H1 (cell line): ENCODE results near the gene RFX2. TPM values are rescaled to one million over a fixed set of nuclear protein-coding genes. Genes with fewer than 3 reads are reported as not detected.

Experiments
- CTCF ChIA-PET: fragments of 300-600 bp; sonication (Branson Sonifier 250); formaldehyde crosslinking; loops from one replicate; lab custom pipeline; 2021; ENCODE audit not compliant: partially characterized antibody; lab: Charles Lee
- POLR2A ChIA-PET: fragments of 300-600 bp; sonication (Branson Sonifier 250); formaldehyde crosslinking; loops from one replicate; lab custom pipeline; 2021; ENCODE audit warnings: inconsistent platforms; ENCODE audit not compliant: partially characterized antibody; lab: Charles Lee
- DNase-seq, 2 experiments: peaks; one replicate each; pipeline versions ENCODE4 v3.0.0 to v3.0.0-alpha.2; 2010 to 2022; ENCODE audit warnings: low spot score in 2 of 2, low read depth in 1 of 2, mixed read lengths in 1 of 2
- FAIRE-seq: peaks from 2 replicates; lab custom pipeline; 2011; peaks lifted over from hg19 to GRCh38; lab: Jason Lieb, UNC
- H2AFZ ChIP-seq: 2 replicates; pipeline ENCODE4 v1.8.1; 2012; ENCODE audit warnings: low read length, inconsistent platforms
- H2AK5ac ChIP-seq: 2 replicates; pipeline ENCODE4 v1.6.1; 2013; ENCODE audit warnings: low read depth, low read length
- H2BK120ac ChIP-seq: replicated peaks from 2 replicates; pipeline ENCODE3; 2013; ENCODE audit warnings: low read depth, low read length, inconsistent platforms
- H2BK12ac ChIP-seq: 2 replicates; pipeline ENCODE4 v1.6.1; 2013; ENCODE audit warnings: low read depth, low read length
- H2BK15ac ChIP-seq: 2 replicates; pipeline ENCODE4 v1.6.1; 2013; ENCODE audit warnings: low read length
- H2BK20ac ChIP-seq: 2 replicates; pipeline ENCODE4 v1.6.1; 2013; ENCODE audit warnings: low read length
- H2BK5ac ChIP-seq: 2 replicates; pipeline ENCODE4 v1.6.1; 2013; ENCODE audit warnings: low read depth, low read length
- H3K14ac ChIP-seq: 2 replicates; pipeline ENCODE4 v1.6.1; 2013; ENCODE audit warnings: inconsistent platforms; ENCODE audit not compliant: insufficient read length
- H3K18ac ChIP-seq: 2 replicates; pipeline ENCODE4 v1.6.1; 2013; ENCODE audit warnings: low read length; ENCODE audit errors: extremely low read depth
- H3K23ac ChIP-seq: 2 replicates; pipeline ENCODE4 v1.6.1; 2013; ENCODE audit warnings: inconsistent platforms; ENCODE audit not compliant: insufficient read length
- H3K23me2 ChIP-seq: 2 replicates; pipeline ENCODE4 v1.6.1; 2013; ENCODE audit warnings: low read depth, low read length
- H3K27ac ChIP-seq: 2 replicates; pipeline ENCODE4 v1.6.1; 2011; ENCODE audit warnings: low read depth, low read length, inconsistent platforms
- H3K27me3 ChIP-seq, 4 experiments: replicated peaks in 1 of 4; 1 replicate in 1 of 4; 2 replicates in 3 of 4; pipeline versions ENCODE4 v1.6.1 to v1.8.1; 2011 to 2013; ENCODE audit warnings: low read length in 3 of 4, mild to moderate bottlenecking in 3 of 4, inconsistent platforms in 2 of 4, mixed read lengths in 2 of 4, moderate library complexity in 1 of 4; ENCODE audit not compliant: control insufficient read depth in 3 of 4, insufficient read depth in 3 of 4; ENCODE audit errors: extremely low read depth in 1 of 4
- H3K36me3 ChIP-seq, 4 experiments: 2 replicates each; pipeline versions ENCODE4 v1.6.1 to v1.8.1; 2011 to 2013; ENCODE audit warnings: mild to moderate bottlenecking in 4 of 4, low read length in 3 of 4, moderate library complexity in 2 of 4, control low read depth in 1 of 4, inconsistent platforms in 1 of 4; ENCODE audit not compliant: insufficient read depth in 4 of 4, control insufficient read depth in 2 of 4
- H3K4ac ChIP-seq: replicated peaks from 2 replicates; pipeline ENCODE3; 2013; ENCODE audit warnings: low read length, low read depth, mixed read lengths, inconsistent platforms; ENCODE audit not compliant: insufficient read length
- H3K4me1 ChIP-seq, 4 experiments: replicated peaks in 1 of 4; 1 replicate in 1 of 4; 2 replicates in 3 of 4; pipeline versions ENCODE4 v1.6.1 to v1.8.1; 2011 to 2013; ENCODE audit warnings: low read length in 3 of 4, inconsistent platforms in 2 of 4, mixed read lengths in 1 of 4; ENCODE audit not compliant: insufficient read depth in 4 of 4, control insufficient read depth in 3 of 4
- H3K4me2 ChIP-seq, 2 experiments: 2 replicates each; pipeline versions ENCODE4 v1.6.1 to v1.8.1; 2011 to 2013; ENCODE audit warnings: low read depth in 2 of 2, low read length in 2 of 2, control low read depth in 1 of 2, inconsistent platforms in 1 of 2, mild to moderate bottlenecking in 1 of 2; ENCODE audit not compliant: insufficient read depth in 1 of 2
- H3K4me3 ChIP-seq, 4 experiments: fragments of 200-600, 300-600 bp in 1 of 4; sonication (generic), shearing (Covaris generic), sonication (Bioruptor Twin) in 1 of 4; 2 replicates each; pipeline versions ENCODE4 v1.5.1 to v1.8.1; 2011 to 2016; ENCODE audit warnings: low read length in 4 of 4, low read depth in 3 of 4, control low read depth in 2 of 4, inconsistent platforms in 2 of 4, mild to moderate bottlenecking in 2 of 4, mixed read lengths in 1 of 4, moderate library complexity in 1 of 4; ENCODE audit not compliant: insufficient read depth in 2 of 4; ENCODE audit errors: extremely low read depth in 1 of 4
- H3K56ac ChIP-seq: replicated peaks from 2 replicates; pipeline ENCODE3; 2013; ENCODE audit warnings: low read depth, mild to moderate bottlenecking, mixed read lengths, low read length, inconsistent platforms; ENCODE audit not compliant: insufficient read length
- H3K79me1 ChIP-seq: 2 replicates; pipeline ENCODE4 v1.6.1; 2013; ENCODE audit warnings: low read depth, low read length, control low read depth
- H3K79me2 ChIP-seq, 2 experiments: 2 replicates each; pipeline versions ENCODE4 v1.6.1 to v1.8.1; 2012 to 2013; ENCODE audit warnings: low read length in 2 of 2, mild to moderate bottlenecking in 2 of 2, inconsistent platforms in 1 of 2; ENCODE audit not compliant: insufficient read depth in 2 of 2, control insufficient read depth in 1 of 2
- H3K9ac ChIP-seq, 4 experiments: replicated peaks in 1 of 4; 1 replicate in 1 of 4; 2 replicates in 3 of 4; pipeline versions ENCODE4 v1.6.1 to v1.8.1; 2011 to 2013; ENCODE audit warnings: low read depth in 3 of 4, low read length in 3 of 4, control low read depth in 2 of 4, mild to moderate bottlenecking in 2 of 4, moderate library complexity in 2 of 4, inconsistent platforms in 1 of 4; ENCODE audit errors: extremely low read depth in 1 of 4
- H3K9me3 ChIP-seq, 2 experiments: 2 replicates each; pipeline versions ENCODE4 v1.6.1 to v1.8.1; 2012 to 2013; ENCODE audit warnings: mild to moderate bottlenecking in 2 of 2, moderate library complexity in 2 of 2, control low read depth in 1 of 2, inconsistent platforms in 1 of 2, low read depth in 1 of 2, low read length in 1 of 2, mixed read lengths in 1 of 2; ENCODE audit not compliant: insufficient read depth in 2 of 2
- H4K20me1 ChIP-seq, 2 experiments: replicated peaks in 1 of 2; 2 replicates each; pipeline versions ENCODE3 to v1.8.1; 2011 to 2013; ENCODE audit warnings: inconsistent platforms in 2 of 2, low read length in 2 of 2, mild to moderate bottlenecking in 1 of 2; ENCODE audit not compliant: insufficient read depth in 2 of 2, control insufficient read depth in 1 of 2
- H4K5ac ChIP-seq: 2 replicates; pipeline ENCODE4 v1.6.1; 2013; ENCODE audit warnings: low read length, low read depth, mixed read lengths, inconsistent platforms; ENCODE audit not compliant: insufficient read length
- H4K8ac ChIP-seq: 2 replicates; pipeline ENCODE4 v1.8.0; 2013; ENCODE audit warnings: mild to moderate bottlenecking, moderate library complexity, low read length, inconsistent platforms; ENCODE audit not compliant: insufficient read depth; ENCODE audit errors: extremely low read depth
- H4K91ac ChIP-seq: replicated peaks from 2 replicates; pipeline ENCODE3; 2013; ENCODE audit warnings: low read length, mixed read lengths, inconsistent platforms; ENCODE audit not compliant: insufficient read length
- BACH1 ChIP-seq: IDR thresholded peaks from 2 replicates; pipeline ENCODE4 v1.6.1; 2012; ENCODE audit warnings: low read length, improper control_type of control experiment
- CBX8 ChIP-seq: fragments of 300-800, 300-1000 bp; sonication (generic); IDR thresholded peaks from 2 replicates; pipeline ENCODE4 v1.7.1; 2016; ENCODE audit warnings: low read depth, low read length, borderline replicate concordance
- CHD1 ChIP-seq: IDR thresholded peaks from 2 replicates; pipeline ENCODE4 v1.6.1; 2012; ENCODE audit warnings: low read depth, low read length, improper control_type of control experiment
- CREB1 ChIP-seq: IDR thresholded peaks from 2 replicates; pipeline ENCODE4 v1.6.1; 2012; ENCODE audit warnings: inconsistent platforms
- GTF2F1 ChIP-seq: IDR thresholded peaks from 2 replicates; pipeline ENCODE4 v1.6.1; 2012; ENCODE audit warnings: low read depth, low read length, improper control_type of control experiment, borderline replicate concordance
- MAFK ChIP-seq: IDR thresholded peaks from 2 replicates; pipeline ENCODE4 v1.6.1; 2012; ENCODE audit warnings: low read depth, mild to moderate bottlenecking, improper control_type of control experiment, low read length
- RAD21 ChIP-seq, 2 experiments: IDR thresholded peaks in 1 of 2; conservative IDR thresholded peaks in 1 of 2; 2 replicates each; pipeline ENCODE4 v1.6.1; 2011; ENCODE audit warnings: low read depth in 2 of 2, low read length in 2 of 2, improper control_type of control experiment in 1 of 2, inconsistent platforms in 1 of 2, mild to moderate bottlenecking in 1 of 2, moderate library complexity in 1 of 2
- SP2 ChIP-seq: IDR thresholded peaks from 2 replicates; pipeline ENCODE4 v1.6.1; 2012; ENCODE audit warnings: mild to moderate bottlenecking, low read length, inconsistent platforms
- SUZ12 ChIP-seq: fragments of 200-600 bp; sonication (generic); IDR thresholded peaks from 2 replicates; pipeline ENCODE4 v1.6.1; 2012; ENCODE audit warnings: mild to moderate bottlenecking, inconsistent platforms, low read length, moderate library complexity, mixed read lengths
- TAF1 ChIP-seq: IDR thresholded peaks from 2 replicates; pipeline ENCODE4 v1.6.1; 2011; ENCODE audit warnings: mild to moderate bottlenecking, low read depth, low read length
- TBP ChIP-seq: IDR thresholded peaks from 2 replicates; pipeline ENCODE4 v1.6.1; 2011; ENCODE audit warnings: low read depth, low read length, improper control_type of control experiment
- TEAD4 ChIP-seq: IDR thresholded peaks from 2 replicates; pipeline ENCODE4 v1.6.1; 2012; ENCODE audit warnings: low read depth, low read length, inconsistent platforms, mixed read lengths
- YY1 ChIP-seq: IDR thresholded peaks from 2 replicates; pipeline ENCODE4 v1.6.1; 2011; ENCODE audit warnings: low read depth, mild to moderate bottlenecking, low read length
- ZNF274 ChIP-seq: IDR thresholded peaks from 2 replicates; pipeline ENCODE4 v1.7.0; 2012; ENCODE audit warnings: low read length, borderline replicate concordance; ENCODE audit errors: extremely low read depth
- WGBS, 2 experiments: shearing (Covaris generic) in 1 of 2; methylation state at CpG; one replicate each; pipeline versions ENCODE4 v1.1.6 to v1.1.7; 2013 to 2015; ENCODE audit warnings: low lambda C conversion rate in 2 of 2, mixed read lengths in 2 of 2, inconsistent platforms in 1 of 2, low coverage in 1 of 2, missing lambda C conversion rate in 1 of 2; ENCODE audit not compliant: insufficient replicate concordance in 2 of 2, insufficient coverage in 1 of 2, insufficient read length in 1 of 2; ENCODE audit errors: extremely low coverage in 1 of 2, missing lambda C conversion rate in 1 of 2; 5-methylcytosine and 5-hydroxymethylcytosine counted together
- polyA plus RNA-seq, 7 experiments: library from polyadenylated mRNA; depleted of rRNA in 3 of 7; stranded (reverse) in 5 of 7; unstranded in 2 of 7; fragments of >200 nt in 5 of 7; fragments of 200-250 nt in 2 of 7; gene quantifications; 1 replicate in 5 of 7; 2 replicates in 1 of 7; 4 replicates in 1 of 7; pipeline versions ENCODE4 v1.2.1 to v1.2.3, GENCODE V29; 2011 to 2013; ENCODE audit warnings: missing spikeins in 2 of 7, mixed read lengths in 2 of 7
- total RNA-seq: library from RNA; stranded (reverse); fragmentation: NEBNext Ultra II Directional; extraction: Animal tissue kit (Norgen Biotek cat#: 25700); gene quantifications from 2 replicates; pipeline ENCODE4 v1.2.1, GENCODE V29; 2021

The RFX2 gene
- total and polyA plus RNA-seq, 2 of the 8 experiments (the other 6 are each of a cell fraction or from before 2014, with no cell fraction given) = 4.8 to 5.3 TPM

DNA sequence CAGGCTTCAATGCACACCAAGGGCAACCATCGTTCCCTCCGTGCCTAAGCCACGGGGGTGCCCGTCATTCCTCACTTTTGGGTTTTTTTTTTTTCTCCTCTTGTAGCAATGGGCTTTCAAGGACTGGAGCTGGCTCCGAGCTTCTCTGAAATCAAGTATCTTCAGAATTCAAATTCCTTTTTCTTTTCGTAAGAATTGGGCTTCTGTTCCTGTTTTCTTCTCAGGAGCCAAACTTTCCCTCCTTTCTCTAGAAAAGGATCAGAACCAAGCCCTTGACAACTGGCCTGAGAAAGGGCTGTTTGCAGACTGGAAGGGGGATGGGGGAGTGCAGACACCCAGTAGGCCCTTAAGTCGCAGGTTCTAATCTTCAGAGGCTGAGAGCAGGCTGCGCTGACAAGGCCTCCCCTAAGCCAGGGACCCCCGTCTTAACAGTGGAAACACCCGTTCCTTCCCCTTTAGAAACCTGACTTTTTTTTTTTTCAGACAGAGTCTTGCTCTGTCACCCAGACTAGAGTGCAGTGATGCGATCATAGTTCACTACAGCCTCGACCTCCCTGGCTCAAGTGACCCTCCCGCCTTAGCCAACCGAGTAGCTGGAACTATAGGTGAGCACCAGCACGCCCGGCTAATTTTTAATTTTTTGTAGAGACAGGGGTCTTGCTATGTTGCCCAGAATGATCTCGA lies 51.6 kb downstream of the RFX2 start:
- H4K8ac ChIP-seq = no peak overlapping the region
- no peak overlapping the region for H3K9ac ChIP-seq
- H3K23ac ChIP-seq = no peak overlapping the region
- CTCF ChIA-PET = no interaction called here
- H3K27me3 ChIP-seq = 0 out of 7 replicates have a peak, but pooled peaks cover 0 to 2% (median 0%) of the 10 kb centered on the region in 4 experiments
- no peak overlapping the region for H4K5ac ChIP-seq
- H3K4me2 ChIP-seq = no peak overlapping the region
- POLR2A ChIA-PET = no interaction called here
- H3K79me1 ChIP-seq = no peaks in the 10 kb centered on the region
- no peak overlapping the region for H3K27ac ChIP-seq
- no peak overlapping the region; the same call in 1 of the 2 replicates for H2BK12ac ChIP-seq
- H3K4me1 ChIP-seq = peaks cover 0 to 3% (median 0%) of the 10 kb centered on the region in 4 experiments; a peak in 1 of 7 replicates
- H2BK20ac ChIP-seq = no peak overlapping the region
- H3K4ac ChIP-seq = no peak overlapping the region
- DNase-seq (no peak), FAIRE-seq (no peak)
- H3K79me2 ChIP-seq = no peaks in the 10 kb centered on the region
- no peaks in the 10 kb centered on the region for H3K36me3 ChIP-seq
- no peak overlapping the region for H2BK5ac ChIP-seq
- no peak overlapping the region for H3K18ac ChIP-seq
- H2BK120ac ChIP-seq = no peak overlapping the region
- H4K20me1 ChIP-seq = peaks cover 0 to 2% of the 10 kb centered on the region in 2 experiments
- H2BK15ac ChIP-seq = no peak overlapping the region
- H3K56ac ChIP-seq = no peak overlapping the region
- H2AK5ac ChIP-seq = peak overlapping the region; percentile 5; the same call in 1 of the 2 replicates
- H3K4me3 ChIP-seq = no peak overlapping the region
- WGBS, 2 experiments = 88% methylated on average over 17 of the region's 17 CpGs; no CpG with 5 or more reads in 1 of the 2 experiments
- no peak overlapping the region for H4K91ac ChIP-seq
- no peaks in the 10 kb centered on the region for H3K9me3 ChIP-seq
- H2AFZ ChIP-seq = no peak overlapping the region
- 0 out of 2 replicates have a peak, but pooled peaks cover 2% of the 10 kb centered on the region for H3K23me2 ChIP-seq
- no peak overlapping the region for H3K14ac ChIP-seq
- no peak for TF ChIP-seq MAFK
- no peak for TF ChIP-seq CHD1
- no peak for TF ChIP-seq YY1
- TF ChIP-seq CBX8 = no peak
- no peak for TF ChIP-seq SUZ12
- TF ChIP-seq RAD21 (IDR thresholded peaks at IDR 0.05 in 1 of 2, conservative IDR thresholded peaks at IDR 0.05 in 1 of 2; ENCODE audit: low read depth in 2 of 2, low read length in 2 of 2) = no peak
- no peak for TF ChIP-seq CREB1
- TF ChIP-seq ZNF274 = no peak
- no peak for TF ChIP-seq SP2
- no peak for TF ChIP-seq GTF2F1
- no peak for TF ChIP-seq BACH1
- no peak for TF ChIP-seq TAF1
- TF ChIP-seq TEAD4 = no peak
- TF ChIP-seq TBP = no peak
